ENCODE data around the gene ANTKMT.
A peak's percentile ranks its signal among the peaks of the same experiment; 100 is the strongest.

Gene ANTKMT

DNA sequence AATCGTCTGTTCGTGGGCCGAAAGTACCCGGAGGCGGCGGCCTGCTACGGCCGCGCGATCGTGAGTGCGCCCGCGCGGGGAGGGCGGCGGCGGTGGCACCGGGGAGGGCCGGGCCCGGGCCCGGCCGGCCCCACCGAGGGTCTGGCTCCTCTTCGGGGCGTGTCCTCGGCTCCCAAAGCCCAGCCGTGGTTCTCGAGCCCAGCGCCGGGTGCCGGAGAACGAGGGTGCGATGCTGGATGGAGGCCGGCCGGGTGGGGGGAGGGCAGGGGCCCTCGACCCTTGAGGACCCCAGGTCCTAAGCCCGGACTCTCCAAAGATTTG, 40.4 kb upstream of the ANTKMT start:
- H2AFZ ChIP-seq (ENCODE audit: low read depth, low read length) = no peak overlapping the region
- H3K9ac ChIP-seq (ENCODE audit: low read length) = peak overlapping the region; percentile 88
- H3K4me1 ChIP-seq (ENCODE audit: low read length) = peaks cover 16% of the 10 kb centered on the region
- H3K4me3 ChIP-seq (ENCODE audit: low read length) = peak overlapping the region; percentile 95
- H3K27ac ChIP-seq (ENCODE audit: low read length) = peak overlapping the region; percentile 81
- no peaks in the 10 kb centered on the region for H3K27me3 ChIP-seq (ENCODE audit: low read depth, low read length)
- H3K36me3 ChIP-seq (replicated peaks; ENCODE audit: low read depth, low read length) = peaks cover 23% of the 10 kb centered on the region
- no peak for TF ChIP-seq EZH2phosphoT487 (IDR thresholded peaks at IDR 0.05; ENCODE audit: low read depth)
- TF ChIP-seq, protein P1, sequence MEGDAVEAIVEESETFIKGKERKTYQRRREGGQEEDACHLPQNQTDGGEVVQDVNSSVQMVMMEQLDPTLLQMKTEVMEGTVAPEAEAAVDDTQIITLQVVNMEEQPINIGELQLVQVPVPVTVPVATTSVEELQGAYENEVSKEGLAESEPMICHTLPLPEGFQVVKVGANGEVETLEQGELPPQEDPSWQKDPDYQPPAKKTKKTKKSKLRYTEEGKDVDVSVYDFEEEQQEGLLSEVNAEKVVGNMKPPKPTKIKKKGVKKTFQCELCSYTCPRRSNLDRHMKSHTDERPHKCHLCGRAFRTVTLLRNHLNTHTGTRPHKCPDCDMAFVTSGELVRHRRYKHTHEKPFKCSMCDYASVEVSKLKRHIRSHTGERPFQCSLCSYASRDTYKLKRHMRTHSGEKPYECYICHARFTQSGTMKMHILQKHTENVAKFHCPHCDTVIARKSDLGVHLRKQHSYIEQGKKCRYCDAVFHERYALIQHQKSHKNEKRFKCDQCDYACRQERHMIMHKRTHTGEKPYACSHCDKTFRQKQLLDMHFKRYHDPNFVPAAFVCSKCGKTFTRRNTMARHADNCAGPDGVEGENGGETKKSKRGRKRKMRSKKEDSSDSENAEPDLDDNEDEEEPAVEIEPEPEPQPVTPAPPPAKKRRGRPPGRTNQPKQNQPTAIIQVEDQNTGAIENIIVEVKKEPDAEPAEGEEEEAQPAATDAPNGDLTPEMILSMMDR (IDR thresholded peaks at IDR 0.05; ENCODE audit: low read depth, low read length) = no peak
- no peaks in the 10 kb centered on the region for H3K9me3 ChIP-seq (ENCODE audit: insufficient read depth, low read length)
- H3K79me2 ChIP-seq (ENCODE audit: low read length) = peaks cover 37% of the 10 kb centered on the region
- 0 out of 2 replicates have a peak, but pooled peaks cover 4% of the 10 kb centered on the region for H4K20me1 ChIP-seq (ENCODE audit: insufficient read depth, low read length)
- peak overlapping the region; percentile 94 for H3K4me2 ChIP-seq (ENCODE audit: low read length)

DNA sequence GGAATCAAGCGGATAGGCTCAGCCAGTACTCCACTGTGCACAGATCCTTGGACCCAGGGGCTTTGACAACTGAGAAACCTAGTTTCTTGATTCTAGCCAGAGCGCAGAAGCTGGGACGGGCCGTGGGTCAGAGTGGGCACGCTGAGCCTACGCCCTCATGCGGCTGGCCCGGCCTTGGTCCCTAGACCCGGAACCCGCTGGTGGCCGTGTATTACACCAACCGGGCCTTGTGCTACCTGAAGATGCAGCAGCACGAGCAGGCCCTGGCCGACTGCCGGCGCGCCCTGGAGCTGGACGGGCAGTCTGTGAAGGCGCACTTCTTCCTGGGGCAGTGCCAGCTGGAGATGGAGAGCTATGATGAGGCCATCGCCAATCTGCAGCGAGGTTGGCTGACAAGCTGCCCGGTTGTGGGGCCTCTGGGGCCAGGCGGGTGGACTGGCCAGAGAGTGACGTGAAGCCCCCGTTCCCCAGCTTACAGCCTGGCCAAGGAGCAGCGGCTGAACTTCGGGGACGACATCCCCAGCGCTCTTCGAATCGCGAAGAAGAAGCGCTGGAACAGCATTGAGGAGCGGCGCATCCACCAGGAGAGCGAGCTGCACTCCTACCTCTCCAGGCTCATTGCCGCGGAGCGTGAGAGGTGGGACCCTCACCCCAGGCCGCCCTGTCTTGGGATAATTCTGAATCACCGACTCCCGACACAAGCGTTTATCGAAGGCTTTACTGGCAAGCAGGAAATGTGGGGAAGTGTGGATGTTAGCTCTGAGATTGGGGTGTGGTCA, 39.8 kb upstream of the ANTKMT start:
- peak overlapping the region; percentile 81 for H3K27ac ChIP-seq (ENCODE audit: low read length)
- H3K4me1 ChIP-seq (ENCODE audit: low read length) = peaks cover 16% of the 10 kb centered on the region
- 0 out of 2 replicates have a peak, but pooled peaks cover 4% of the 10 kb centered on the region for H4K20me1 ChIP-seq (ENCODE audit: insufficient read depth, low read length)

DNA sequence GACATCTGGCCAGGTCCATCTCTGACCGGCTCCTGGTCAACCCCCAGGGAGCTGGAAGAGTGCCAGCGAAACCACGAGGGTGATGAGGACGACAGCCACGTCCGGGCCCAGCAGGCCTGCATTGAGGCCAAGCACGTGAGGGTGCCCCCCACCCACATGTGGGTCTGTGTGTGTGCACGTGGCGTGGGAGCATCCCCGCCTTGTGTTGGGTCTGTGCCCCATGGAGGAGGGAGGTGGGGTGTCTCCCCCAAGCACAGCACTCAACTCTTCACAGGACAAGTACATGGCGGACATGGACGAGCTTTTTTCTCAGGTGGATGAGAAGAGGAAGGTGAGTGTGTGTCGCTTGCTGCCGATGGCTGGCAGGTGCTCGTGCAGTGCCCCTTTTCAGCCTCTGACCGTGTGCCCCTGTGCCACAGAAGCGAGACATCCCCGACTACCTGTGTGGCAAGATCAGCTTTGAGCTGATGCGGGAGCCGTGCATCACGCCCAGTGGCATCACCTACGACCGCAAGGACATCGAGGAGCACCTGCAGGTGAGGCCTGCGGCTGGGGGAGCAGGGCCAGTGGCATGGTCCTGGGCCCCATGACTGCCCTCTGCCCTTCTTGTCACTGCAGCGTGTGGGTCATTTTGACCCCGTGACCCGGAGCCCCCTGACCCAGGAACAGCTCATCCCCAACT, 39.1 kb upstream of the ANTKMT start:
- Histone ChIP-seq H3K9me3 (ENCODE audit: insufficient read depth, low read length) (no peaks in the 10 kb centered on the region), H3K36me3 (replicated peaks; ENCODE audit: low read depth, low read length) (peaks cover 24% of the 10 kb centered on the region), H3K79me2 (ENCODE audit: low read length) (peaks cover 37% of the 10 kb centered on the region), H3K9ac (ENCODE audit: low read length) (no peak overlapping the region), H3K4me2 (ENCODE audit: low read length) (peak overlapping the region; percentile 94), H3K4me3 (ENCODE audit: low read length) (peak overlapping the region; percentile 95; the same call in 1 of the 2 replicates), H3K4me1 (ENCODE audit: low read length) (peaks cover 16% of the 10 kb centered on the region), H4K20me1 (ENCODE audit: insufficient read depth, low read length) (0 out of 2 replicates have a peak, but pooled peaks cover 4% of the 10 kb centered on the region), H3K27me3 (ENCODE audit: low read depth, low read length) (no peaks in the 10 kb centered on the region), H2AFZ (ENCODE audit: low read depth, low read length) (no peak overlapping the region), H3K27ac (ENCODE audit: low read length) (no peak overlapping the region)
- no peak for TF ChIP-seq EZH2phosphoT487 (IDR thresholded peaks at IDR 0.05; ENCODE audit: low read depth)
- TF ChIP-seq, protein P1 (IDR thresholded peaks at IDR 0.05; ENCODE audit: low read depth, low read length) = no peak

More for the DNA sequence above, 39.8 kb upstream of the ANTKMT start:
- peaks cover 24% of the 10 kb centered on the region for H3K36me3 ChIP-seq (replicated peaks; ENCODE audit: low read depth, low read length)
- peak overlapping the region; percentile 94 for H3K4me2 ChIP-seq (ENCODE audit: low read length)
- no peak for TF ChIP-seq EZH2phosphoT487 (IDR thresholded peaks at IDR 0.05; ENCODE audit: low read depth)
- TF ChIP-seq, protein P1 (IDR thresholded peaks at IDR 0.05; ENCODE audit: low read depth, low read length) = peak; percentile 11; the same call in 1 of the 2 replicates
- H2AFZ ChIP-seq (ENCODE audit: low read depth, low read length) = no peak overlapping the region
- peak overlapping the region; percentile 95 for H3K4me3 ChIP-seq (ENCODE audit: low read length)
- peaks cover 37% of the 10 kb centered on the region for H3K79me2 ChIP-seq (ENCODE audit: low read length)
- peak overlapping the region; percentile 88 for H3K9ac ChIP-seq (ENCODE audit: low read length)
- no peaks in the 10 kb centered on the region for H3K9me3 ChIP-seq (ENCODE audit: insufficient read depth, low read length)
- H3K27me3 ChIP-seq (ENCODE audit: low read depth, low read length) = no peaks in the 10 kb centered on the region

Data from OCI-LY3 (cell line).